Esophagus muscularis mucosa (tissue), 4 donors: ENCODE data around the gene SUCNR1.

Experiments used
- CTCF ChIP-seq, 3 experiments: fragments of 200-600 bp in 2 of 3; fragments of 450-650 bp in 1 of 3; sonication (generic) in 2 of 3; IDR thresholded peaks; one replicate each; pipeline ENCODE4 v1.5.1; 2017 to 2019; ENCODE audit warnings: antibody characterized with exemption in 3 of 3, mild to moderate bottlenecking in 2 of 3, moderate library complexity in 1 of 3
- EP300 ChIP-seq: sonication (generic); formaldehyde crosslinking; IDR thresholded peaks from one replicate; pipeline ENCODE4 v1.6.1; 2017; ENCODE audit warnings: antibody characterized with exemption
- POLR2A ChIP-seq: fragments of 450-650 bp; IDR thresholded peaks from one replicate; pipeline ENCODE4 v1.6.1; 2017; ENCODE audit warnings: antibody characterized with exemption, moderate library complexity, mild to moderate bottlenecking, low read depth
- POLR2AphosphoS5 ChIP-seq, 2 donors: sonication (generic); formaldehyde crosslinking; IDR thresholded peaks; one replicate each; pipeline ENCODE4 v1.6.1; 2017; ENCODE audit warnings: antibody characterized with exemption in 2 of 2

DNA sequence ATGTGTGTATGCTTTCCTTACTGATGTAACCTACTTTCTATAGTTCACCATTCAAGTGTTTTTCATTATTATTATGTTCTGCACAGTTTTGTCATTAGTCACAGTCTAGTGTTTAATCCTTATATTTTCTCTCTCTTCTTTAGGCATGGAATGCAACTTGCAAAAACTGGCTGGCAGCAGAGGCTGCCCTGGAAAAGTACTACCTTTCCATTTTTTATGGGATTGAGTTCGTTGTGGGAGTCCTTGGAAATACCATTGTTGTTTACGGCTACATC lies 6.9 kb downstream of the SUCNR1 start:
- no peak for TF ChIP-seq CTCF (IDR thresholded peaks at IDR 0.05)
- TF ChIP-seq POLR2A = no peak
- no peak for TF ChIP-seq EP300
- no peak for TF ChIP-seq POLR2AphosphoS5 (IDR thresholded peaks at IDR 0.05)
